GM12875 (cell line): ENCODE data around the gene TBCD.

ENCODE experiments used
- H3K4me3 ChIP-seq: one replicate; pipeline ENCODE4 v1.5.1; 2011; ENCODE audit warnings: low read depth, low read length, control low read depth
- CTCF ChIP-seq: IDR thresholded peaks from 2 replicates; pipeline ENCODE4 v1.5.1; 2011; ENCODE audit warnings: low read depth, mild to moderate bottlenecking, control low read depth, inconsistent platforms, low read length, moderate library complexity, borderline replicate concordance; ENCODE audit not compliant: insufficient read depth

TBCD gene

GRCh38 chr17:82854226-82854625 lies 102.4 kb downstream of the TBCD start:
- no peak for TF ChIP-seq CTCF
- no peak overlapping the region for H3K4me3 ChIP-seq

GRCh38 chr17:82856361-82856760 lies 104.5 kb downstream of the TBCD start:
- no peak for TF ChIP-seq CTCF
- H3K4me3 ChIP-seq: no peak overlapping the region

GRCh38 chr17:82858376-82859126 lies 106.7 kb downstream of the TBCD start:
- TF ChIP-seq CTCF: no peak
- no peak overlapping the region for H3K4me3 ChIP-seq

GRCh38 chr17:82859431-82860403 lies 107.9 kb downstream of the TBCD start:
- H3K4me3 ChIP-seq: peak overlapping the region; percentile 48
- TF ChIP-seq CTCF: no peak

GRCh38 chr17:82860606-82861392 lies 108.9 kb downstream of the TBCD start:
- H3K4me3 ChIP-seq: peak overlapping the region; percentile 48
- TF ChIP-seq CTCF: no peak

- TF ChIP-seq CTCF: no peak
- H3K4me3 ChIP-seq: no peak overlapping the region
These were observed 109.5 kb downstream of the TBCD start for GRCh38 chr17:82861393-82861775.
